Measurements from ENCODE around the gene UPK3A.
A peak's percentile ranks its signal among the peaks of the same experiment; 100 is the strongest.
"Not testable (repeated sequence)": the region's sequence is repeated elsewhere in the genome, so short reads cannot be mapped to it uniquely, and the experiment has no call there.

Gene UPK3A

DNA sequence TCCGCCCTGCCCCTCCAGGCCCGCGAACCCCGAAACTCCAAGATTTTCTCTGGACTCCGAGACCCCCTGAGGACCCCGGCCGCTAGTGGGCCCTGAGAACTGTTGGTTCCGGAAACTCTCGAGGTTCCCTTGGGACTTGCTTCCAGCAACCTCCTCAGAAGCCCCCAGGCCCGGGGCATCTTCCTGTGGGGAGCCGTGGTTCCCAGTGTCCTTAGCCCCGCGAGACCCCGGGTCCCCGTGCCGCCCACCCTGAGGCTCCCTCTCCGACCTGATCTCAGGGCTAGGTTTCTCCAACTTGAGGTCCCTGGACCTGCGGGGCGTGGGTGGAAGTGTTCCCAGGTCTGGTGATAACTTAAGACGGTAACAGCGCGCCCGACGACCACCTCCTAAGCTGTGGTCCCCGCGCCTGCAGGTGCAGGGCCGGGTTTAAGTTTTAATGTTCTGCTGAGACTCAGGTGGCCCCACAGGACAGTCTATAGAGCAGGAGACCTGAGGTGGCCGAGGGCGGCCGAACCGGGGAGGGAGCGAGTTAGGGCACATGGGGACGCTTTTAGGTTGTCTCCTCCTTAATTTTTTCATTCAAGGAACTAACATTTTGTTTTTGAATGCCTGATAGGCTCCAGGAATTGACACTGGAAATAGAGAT, 25.7 kb downstream of the UPK3A start:
- DNase-seq = no peak

DNA sequence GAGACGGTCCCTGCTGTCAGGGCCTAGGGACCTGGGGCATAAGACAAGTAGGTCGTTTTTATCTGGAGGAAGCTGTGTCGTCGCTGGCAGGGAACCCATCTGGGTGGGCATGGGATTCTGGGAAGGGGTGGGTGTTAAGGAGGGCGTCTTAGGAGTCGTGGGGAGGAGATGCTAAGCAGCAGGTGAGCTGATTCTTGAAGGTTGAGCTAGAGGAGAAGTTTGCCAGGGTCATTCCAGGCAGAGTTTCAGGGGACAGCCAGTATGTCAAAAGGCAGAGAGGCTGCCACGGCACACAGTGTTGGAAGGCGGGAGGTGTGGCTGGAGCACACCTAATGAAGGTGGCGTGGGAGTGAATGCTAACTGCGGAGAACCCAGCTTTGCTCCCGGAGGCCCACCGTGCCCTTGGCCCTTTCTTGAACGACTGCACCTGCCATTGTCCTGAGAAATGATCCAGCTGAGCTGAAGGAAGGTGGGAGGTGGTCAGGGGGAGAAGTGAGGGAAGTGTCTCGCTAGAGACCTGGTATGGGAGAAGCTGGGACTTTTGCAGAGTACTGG, 26.3 kb downstream of the UPK3A start:
- no peak for DNase-seq

DNA sequence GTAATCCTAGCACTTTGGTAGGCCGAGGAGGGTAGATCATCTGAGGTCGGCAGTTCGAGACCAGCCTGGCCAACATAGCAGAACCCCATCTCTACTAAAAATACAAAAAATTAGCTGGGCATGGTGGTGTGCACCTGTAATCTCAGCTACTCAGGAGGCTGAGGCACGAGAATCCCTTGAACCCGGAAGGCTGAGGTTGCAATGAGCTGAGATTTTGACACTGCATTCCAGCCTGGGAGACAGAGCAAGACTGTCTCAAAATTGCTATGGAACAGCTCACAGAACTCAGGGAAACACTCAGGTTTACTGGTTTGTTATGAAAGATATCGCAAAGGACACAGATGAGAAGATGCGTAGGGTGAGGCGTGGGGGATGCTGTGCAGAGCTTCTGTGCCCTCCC, 27.7 kb downstream of the UPK3A start:
- no peak for DNase-seq

DNA sequence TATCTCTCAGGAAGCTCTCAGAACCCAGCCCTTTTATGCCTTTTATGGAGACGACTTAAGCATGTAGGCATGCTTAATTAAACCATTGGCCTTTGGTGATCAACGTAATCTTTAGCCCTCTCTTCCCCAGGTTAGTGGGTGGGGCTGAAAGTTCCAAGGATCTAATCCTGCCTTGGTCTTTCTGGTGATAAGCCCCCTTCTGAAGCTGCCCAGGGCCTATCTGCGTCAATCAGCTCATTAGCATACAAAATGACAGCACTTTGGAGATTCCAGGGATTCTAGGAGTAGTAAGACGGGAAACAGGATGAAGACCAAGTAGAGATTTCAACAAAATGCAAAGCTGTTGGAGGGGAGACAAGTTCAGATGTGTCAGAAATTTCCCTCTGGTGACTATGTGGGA, 28.1 kb downstream of the UPK3A start:
- no peak for DNase-seq

DNA sequence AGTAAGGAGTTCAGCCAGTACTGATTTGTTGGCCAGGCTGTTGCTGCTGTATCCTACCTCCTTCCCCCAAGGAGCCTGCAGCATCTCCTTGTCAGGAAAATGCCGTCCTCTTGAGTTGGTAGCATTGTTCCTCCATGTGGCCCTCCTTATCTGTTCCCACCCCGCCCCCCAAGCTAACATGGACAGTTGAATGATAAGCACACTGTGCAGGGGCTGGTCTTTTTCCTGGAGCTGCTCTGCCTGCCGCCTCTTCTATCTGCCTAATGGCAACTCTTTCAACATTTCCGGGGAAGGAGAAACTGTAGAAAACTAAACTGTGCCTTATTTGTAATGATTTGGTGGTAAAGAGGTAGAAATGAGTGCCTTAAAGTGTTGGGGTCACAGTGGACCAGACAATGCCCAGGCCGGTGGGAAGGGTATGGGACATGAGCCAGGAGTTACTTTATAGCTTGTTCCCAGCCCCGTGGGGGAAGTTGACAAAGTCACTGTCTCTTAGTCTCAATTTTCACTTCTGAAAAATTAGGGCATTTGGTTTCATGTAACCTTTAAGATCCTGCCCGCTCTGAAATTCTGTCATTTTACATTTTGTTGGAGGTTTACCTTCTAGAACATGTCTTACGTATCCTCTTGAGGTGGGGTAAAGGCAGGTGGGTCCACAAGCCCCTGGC, 29.4 kb downstream of the UPK3A start:
- peak in 1 of 2 experiments; percentile 29 for DNase-seq

DNA sequence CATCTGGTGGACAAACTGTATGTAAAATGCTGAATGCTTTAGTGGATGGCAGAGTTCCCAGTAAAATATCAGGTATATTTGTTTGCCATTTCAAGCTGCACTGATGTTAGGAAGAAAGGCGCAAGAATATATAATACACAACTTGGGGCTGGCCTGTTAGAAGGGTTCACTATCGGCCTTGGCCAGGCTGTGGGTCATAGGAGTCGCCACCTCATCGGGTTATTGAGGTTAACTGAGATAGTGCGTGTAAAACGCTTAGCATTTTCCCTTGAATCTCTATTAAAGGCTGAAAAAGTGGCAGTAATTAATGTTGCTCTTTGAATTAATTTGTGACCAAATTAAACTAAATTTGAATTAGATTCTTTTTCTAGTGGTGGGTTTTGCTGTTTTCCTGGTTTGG, 30.0 kb downstream of the UPK3A start:
- peak in 1 of 2 experiments; percentile 29 for DNase-seq

DNA sequence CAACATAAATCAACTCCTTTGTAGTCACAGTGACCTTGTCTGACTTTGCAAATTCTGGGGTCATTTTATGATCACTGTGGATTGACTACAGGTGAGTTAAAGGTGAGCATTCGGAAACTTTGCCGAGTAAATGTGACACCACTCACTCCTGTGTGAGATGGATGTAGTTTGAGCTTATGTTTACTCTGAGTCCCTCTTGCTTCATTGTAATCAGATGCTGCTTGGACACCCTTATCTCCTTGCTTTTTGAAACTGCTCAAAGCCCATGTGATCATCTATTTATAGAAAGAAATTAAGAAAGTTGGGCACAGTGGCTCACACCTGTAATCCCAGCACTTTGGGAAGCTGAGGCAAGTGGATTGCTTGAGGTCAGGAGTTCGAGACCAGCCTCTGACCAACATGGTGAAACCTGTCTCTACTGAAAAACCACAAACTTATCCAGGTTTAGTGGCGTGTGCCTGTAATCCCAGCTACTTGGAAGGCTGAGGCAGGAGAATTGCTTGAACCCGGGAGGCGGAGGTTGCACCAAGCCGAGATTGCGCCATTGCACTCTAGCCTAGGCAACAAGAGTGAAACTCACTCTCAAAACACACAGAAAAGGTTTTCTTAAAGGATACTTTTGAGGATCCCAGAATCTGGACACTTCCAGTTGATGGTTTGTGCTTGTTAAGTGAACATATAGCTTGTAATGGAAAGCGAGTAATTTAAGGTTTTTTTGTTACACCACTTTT, 32.2 kb downstream of the UPK3A start:
- DNase-seq = no peak

DNA sequence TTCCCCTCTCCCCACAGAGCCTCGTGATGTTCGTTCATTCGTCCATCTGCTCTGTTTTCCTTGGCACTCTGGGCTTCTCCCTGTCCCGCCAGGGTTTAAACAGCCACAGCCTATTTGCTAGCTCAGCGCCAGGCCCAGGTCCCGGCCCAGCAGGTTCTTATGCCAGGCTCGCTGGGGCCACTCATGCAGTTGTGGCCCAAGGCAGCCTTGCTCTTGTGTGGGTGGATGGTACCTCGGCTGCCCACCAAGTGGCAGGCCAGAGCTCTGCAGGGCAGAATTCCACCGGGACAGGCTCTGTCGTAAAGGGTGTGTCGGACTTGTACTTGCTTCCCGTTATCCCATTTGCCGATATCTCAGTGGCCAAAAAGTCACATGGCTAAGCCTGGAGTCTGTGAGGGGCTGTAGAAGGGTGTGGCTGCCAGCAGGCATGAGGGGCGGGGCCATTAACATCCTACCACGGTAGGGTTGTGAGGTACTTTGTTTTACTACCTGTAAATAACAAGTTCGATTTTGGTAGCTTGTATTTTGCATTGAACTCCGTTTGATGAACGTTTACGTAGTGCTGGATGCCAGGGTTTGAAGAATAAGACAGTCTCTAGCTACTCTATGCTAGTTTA, 32.9 kb downstream of the UPK3A start:
- no peak for DNase-seq

DNA sequence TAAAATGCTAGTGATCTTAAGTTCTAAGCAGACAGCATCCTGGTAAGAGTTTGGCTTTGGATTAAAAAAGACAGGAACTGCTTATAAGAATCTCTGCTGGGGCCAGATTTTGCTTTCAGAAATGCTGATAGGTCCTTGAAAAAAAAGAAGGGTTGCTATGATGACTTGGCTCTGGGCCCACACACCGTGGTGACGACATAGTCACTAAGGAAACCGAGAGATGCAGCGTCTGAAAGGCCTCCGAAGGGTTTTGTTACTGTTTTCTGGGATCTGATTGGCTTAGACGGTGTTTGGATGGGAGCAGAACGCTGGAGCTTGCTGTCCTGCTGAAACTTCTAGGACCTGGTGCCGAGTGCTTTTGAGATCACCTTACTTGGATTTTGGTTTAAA, 33.4 kb downstream of the UPK3A start:
- peak; percentile 65 to 78 for DNase-seq

DNA sequence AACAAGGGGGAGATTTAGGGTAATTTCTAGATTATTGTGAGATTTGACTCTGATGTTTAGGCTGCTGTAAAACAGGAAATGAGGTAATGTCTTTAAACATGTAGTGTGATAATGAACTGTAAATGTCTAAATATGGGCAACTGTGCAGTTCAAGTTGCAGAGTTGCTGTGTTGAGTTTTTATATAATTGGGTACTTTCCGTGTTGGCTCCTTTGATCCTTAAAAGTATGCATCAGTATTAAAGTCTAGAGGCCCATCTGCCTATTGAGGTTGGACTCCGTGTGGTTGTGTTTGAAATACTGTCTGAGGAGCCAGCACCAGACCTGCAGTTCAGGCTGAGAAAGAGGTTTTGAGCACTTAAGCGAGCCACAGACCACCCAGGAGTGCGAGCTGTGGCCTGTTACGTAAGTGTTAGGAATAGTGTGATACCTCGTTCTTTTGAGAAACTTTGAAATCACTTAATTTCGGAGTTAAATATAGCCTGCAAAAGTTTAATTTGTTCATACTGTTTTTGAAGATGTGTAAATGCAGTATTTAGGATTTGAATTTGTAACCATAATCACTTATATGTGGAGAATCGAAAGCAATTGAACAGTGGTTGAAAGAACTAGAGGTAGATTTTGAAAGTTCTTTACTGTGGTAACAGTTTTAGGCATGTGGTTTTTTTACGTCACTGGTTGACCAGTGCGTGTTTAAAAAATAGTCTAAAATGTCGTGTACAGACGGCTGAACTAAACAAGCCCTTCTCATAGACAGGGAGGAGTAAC, 34.0 kb downstream of the UPK3A start:
- DNase-seq = no peak

DNA sequence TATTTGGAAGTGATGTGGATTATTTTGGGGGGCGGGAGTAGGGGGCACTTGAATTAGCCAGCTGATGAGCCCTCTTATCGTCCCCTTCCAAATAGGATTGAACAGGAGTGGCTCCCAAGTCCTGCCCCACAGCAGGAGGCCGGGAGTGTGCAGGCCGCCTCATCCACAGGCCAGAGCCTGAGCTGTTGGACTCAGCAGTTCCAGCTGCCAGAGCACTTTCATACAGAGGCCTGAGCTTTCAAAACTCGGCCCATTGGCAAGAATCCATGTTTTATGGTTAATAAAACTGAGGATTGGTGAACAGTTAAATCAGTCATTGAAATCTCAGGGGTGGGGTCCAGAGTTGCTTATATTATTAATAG, 34.6 kb downstream of the UPK3A start:
- no peak for DNase-seq

DNA sequence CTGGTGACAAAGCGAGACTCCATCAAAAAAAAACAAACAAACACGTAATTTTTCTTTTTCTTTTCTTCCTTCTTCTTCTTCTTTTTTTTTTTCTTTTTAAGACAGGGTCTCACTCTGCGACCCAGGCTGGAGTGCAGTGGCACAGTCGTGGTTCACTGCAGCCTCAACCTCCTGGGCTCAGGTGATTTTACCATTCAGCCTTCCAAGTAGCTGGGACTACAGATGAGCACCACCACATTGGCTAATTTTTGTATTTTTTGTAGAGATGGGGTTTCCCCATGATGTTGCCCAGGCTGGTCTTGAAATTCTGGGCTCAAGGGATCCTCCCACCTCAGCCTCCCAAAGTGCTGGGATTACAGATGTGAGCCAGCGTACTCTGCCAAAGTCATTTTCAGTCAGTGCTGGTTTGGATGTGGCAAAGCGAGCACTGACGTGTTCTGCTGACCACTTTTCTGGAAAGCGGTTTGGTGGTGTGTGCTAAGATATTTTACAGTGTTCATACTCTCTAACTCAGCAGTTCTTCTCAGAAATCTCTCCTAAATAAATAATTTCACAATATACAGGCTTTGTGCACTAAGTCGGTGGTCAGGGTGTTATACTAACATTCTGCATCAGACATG, 35.7 kb downstream of the UPK3A start:
- DNase-seq = no peak

DNA sequence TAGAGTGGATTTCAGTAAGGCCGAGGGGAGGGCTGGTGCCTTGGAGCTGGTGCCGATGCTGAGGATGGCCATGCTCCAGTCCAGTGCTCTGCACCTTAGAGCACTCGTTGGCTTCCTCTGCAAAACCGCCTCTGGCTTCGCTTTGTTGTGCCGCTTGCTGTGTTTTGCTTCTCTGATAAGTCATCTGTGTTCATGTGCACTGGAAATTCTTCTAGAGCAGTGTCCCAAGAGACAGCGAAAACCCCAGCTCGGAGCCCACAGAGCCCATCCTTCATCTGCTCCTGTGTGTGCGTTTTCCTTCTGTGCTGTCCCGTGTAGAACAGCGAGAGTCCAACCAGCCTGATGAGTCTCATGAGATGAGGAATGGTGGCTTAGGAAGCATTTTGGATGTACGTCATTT, 37.1 kb downstream of the UPK3A start:
- no peak for DNase-seq

DNA sequence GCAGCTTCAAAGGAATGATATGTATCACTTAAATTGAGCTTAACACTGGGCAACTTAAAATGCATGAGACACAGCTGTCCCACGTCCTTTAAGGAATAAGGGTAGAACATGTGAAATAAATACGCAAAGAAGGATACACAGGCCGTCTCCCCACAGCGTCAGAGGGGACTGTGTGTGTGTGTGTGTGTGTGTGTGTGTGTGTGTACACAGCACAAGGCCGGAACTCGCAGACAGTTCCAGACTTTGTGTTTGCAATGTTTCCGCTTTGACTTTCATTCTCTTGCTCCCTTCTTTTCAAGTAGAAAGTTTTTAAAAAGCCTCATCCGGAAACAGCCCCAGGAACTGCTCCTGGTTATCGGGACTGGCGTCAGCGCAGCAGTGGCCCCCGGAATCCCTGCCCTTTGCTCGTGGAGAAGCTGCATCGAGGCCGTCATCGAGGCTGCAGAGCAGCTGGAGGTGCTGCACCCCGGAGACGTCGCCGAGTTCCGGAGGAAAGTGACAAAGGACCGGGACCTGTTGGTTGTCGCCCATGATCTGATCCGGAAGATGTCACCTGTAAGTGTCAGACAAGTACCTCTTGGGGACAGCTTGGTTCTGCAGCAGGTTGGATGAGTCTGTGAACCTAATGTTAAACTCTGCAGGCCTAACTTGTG, 38.2 kb downstream of the UPK3A start:
- DNase-seq = no peak

DNA sequence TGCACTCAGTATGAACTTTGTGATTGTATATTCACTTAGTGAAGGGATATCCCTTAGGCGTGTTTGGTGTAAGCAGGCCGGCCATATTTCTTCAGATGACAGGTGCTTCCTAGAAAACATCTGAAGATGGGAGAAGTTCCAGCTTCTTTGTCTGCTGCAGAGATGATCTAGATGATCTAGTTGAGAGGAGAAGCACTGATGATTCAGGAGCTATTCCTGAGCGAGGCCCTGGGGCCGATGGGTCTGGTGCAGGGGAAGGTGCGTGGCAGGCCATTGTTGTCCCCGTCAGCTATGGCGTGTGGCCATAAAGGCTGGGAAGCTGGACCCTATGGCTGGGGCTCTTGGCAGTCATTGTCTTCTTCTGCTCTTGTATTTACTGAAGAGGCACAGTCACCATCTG, 38.9 kb downstream of the UPK3A start:
- DNase-seq = no peak

DNA sequence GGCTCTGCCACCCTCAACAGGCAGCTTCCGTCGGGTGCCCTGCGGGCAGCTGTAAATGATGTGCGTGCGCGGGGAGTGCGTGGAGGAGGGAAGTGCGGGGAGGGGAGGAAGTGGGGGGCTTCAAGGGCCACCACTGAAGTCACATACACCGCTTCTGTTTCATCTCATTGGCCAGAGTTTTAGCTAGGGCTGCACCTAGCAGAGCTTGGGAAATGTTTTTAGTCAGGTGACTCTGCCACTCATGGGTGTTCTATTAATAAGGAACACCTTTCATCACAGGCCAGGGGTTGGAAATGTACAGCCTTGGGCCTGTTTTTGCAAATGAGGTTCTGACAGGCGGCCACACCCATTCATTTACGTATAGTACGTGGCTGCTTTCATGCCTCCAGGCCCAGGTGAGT, 39.6 kb downstream of the UPK3A start:
- no peak for DNase-seq

DNA sequence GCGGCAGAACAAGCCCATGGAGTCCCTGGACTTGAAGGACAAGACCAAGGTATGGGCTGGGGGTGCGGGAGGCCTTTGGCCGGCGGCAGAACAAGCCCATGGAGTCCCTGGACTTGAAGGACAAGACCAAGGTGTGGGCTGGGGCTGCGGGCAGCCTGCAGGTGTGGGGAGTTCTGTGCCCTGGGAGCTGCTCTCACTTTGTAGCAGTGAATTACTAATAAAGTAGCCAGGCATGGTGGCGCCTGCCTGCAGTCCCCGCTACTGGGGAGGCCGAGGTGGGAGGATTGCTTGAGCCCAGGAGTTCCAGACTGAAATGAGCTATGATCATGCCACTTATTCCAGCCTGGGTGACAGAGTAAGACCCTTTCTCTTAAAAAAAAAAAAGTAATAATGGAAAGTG, 43.5 kb downstream of the UPK3A start:
- DNase-seq = not testable (repeated sequence)

DNA sequence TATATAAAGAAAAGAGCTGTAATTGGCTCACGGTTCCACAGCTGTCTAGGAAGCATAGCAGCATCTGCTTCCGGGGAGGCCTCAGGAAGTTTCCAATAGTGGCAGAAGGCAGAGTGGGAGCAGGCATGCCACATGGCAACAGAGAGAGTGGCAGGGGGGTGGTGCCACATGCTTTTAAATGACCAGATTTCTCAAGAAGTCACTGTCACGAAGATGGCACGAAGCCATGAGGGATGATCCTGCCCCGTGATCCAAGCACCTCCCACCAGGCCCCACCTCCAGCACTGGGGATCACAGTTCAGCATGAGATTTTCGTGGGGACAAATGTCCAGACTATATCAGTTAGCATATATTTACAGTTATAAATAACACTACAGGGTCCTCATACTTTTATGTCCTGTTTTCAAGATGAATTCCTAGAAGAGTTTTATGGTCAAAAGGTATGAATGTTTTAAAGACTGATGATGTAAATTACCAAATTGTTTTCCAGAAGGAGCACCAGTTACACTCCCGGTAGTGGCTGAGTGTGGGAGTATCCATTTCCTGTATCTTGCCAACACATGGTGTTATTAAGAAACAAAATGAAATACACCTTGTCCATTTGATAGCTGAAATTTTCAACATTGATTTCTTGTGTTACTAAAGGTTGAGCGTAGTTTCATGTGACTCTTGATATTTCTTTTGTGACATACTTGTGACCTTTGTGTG, 44.2 kb downstream of the UPK3A start:
- peak in 1 of 2 experiments; percentile 36 for DNase-seq

DNA sequence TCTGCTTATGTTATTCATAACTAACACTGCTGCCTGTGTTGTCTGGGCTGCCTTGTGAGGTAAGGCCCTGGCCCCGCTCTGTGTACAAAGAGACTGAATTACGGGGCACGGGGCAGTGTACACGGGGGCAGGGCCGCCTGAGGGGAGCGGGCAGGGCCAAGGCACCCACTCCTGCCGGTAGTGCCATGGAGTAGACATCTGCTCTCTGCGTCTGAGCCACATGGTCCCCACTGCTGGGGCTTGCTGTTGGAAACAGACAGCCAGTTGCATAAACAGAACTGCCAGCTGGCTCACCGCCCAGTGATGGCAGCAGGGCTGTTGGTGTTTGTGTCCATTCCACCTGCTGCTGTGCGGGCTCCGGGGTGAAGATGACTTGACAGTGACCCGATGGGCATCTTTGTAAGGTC, 44.8 kb downstream of the UPK3A start:
- DNase-seq = peak; percentile 69 to 86

DNA sequence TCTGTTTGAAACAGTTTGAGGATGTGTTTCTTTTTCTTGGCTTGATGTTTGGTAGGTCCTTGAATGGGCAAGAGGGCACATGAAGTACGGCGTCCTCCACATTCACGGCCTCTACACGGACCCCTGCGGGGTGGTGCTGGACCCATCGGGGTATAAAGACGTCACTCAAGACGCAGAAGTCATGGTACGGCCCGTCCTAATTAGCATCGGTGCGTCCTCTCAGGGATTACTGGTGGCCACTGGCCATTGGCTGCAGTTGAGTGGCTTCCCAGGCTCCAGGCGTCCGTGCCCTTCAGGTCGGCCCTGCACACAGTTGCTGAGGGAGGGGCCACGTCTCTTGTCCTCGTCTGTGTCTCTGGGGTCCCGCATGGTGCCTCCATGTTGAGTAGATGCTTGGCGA, 45.8 kb downstream of the UPK3A start:
- no peak for DNase-seq

DNA sequence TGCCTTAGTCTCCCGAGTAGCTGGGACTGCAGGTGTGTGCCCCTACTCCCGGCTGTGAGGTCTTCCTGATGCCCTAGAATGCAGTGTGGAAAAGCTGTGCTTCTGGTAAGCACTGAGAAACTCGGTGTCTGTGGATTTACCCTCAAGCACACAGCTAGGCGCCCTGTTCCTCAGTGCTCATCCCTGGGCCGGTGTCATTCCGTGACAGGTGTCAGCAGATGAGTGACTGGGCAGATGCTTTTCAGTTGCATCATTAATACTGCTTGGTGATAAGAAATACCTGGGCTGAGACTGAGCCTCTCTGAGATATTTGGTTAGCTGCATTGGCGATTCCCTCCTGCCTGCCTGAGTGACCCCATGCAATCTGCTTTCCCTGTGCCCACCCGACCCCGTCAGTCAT, 46.7 kb downstream of the UPK3A start:
- no peak for DNase-seq
